ENCODE data around the gene DNASE2B. TPM values are rescaled to one million over a fixed set of nuclear protein-coding genes. Genes with fewer than 3 reads are reported as not detected.
A peak's percentile ranks its signal among the peaks of the same experiment; 100 is the strongest.

DNASE2B gene
- total and polyA plus RNA-seq, 2 experiments from 2014 or later, result not detected

- H3K36me3 ChIP-seq, result no peaks in the 10 kb centered on the region
- no peaks in the 10 kb centered on the region for H3K4me1 ChIP-seq (ENCODE audit: low read depth)
- no peak for DNase-seq (ENCODE audit: low read depth in 1 of 2, low spot score in 1 of 2)
- H3K27ac ChIP-seq, result no peak overlapping the region
- TF ChIP-seq, protein P1, sequence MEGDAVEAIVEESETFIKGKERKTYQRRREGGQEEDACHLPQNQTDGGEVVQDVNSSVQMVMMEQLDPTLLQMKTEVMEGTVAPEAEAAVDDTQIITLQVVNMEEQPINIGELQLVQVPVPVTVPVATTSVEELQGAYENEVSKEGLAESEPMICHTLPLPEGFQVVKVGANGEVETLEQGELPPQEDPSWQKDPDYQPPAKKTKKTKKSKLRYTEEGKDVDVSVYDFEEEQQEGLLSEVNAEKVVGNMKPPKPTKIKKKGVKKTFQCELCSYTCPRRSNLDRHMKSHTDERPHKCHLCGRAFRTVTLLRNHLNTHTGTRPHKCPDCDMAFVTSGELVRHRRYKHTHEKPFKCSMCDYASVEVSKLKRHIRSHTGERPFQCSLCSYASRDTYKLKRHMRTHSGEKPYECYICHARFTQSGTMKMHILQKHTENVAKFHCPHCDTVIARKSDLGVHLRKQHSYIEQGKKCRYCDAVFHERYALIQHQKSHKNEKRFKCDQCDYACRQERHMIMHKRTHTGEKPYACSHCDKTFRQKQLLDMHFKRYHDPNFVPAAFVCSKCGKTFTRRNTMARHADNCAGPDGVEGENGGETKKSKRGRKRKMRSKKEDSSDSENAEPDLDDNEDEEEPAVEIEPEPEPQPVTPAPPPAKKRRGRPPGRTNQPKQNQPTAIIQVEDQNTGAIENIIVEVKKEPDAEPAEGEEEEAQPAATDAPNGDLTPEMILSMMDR (IDR thresholded peaks at IDR 0.05; ENCODE audit: low read depth, low read length), result no peak
- no peak overlapping the region for H3K4me3 ChIP-seq
- H3K9me3 ChIP-seq (ENCODE audit: low read depth), result no peaks in the 10 kb centered on the region
- no peaks in the 10 kb centered on the region for H3K27me3 ChIP-seq
Observed at GRCh38 chr1:84363019-84363418, 35.3 kb upstream of the DNASE2B start.

DNA sequence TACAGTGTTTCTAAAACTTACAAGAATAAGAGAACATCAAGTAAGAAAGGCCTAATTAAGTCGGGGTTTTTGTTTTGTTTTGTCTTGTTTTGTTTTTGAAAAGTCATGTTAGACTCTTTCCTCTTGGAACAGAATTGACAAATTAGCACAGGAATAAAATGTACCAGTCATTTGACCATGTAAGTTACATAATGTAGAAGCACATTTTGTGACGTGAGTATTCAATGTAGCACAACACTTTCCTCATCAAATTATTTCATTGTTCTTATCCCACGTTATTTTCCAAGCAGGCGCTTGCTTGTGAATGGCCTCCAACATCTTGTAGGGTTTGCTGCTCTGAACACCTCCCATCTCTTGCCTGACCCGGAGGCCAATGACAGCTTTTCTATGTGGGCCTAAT, 34.7 kb upstream of the DNASE2B start:
- no peaks in the 10 kb centered on the region for H3K4me1 ChIP-seq (ENCODE audit: low read depth)
- H3K27ac ChIP-seq, result no peak overlapping the region
- TF ChIP-seq, protein P1 (IDR thresholded peaks at IDR 0.05; ENCODE audit: low read depth, low read length), result no peak
- no peaks in the 10 kb centered on the region for H3K27me3 ChIP-seq
- no peak for DNase-seq (ENCODE audit: low read depth in 1 of 2, low spot score in 1 of 2)
- no peak overlapping the region for H3K4me3 ChIP-seq
- H3K9me3 ChIP-seq (ENCODE audit: low read depth), result no peaks in the 10 kb centered on the region
- no peaks in the 10 kb centered on the region for H3K36me3 ChIP-seq

DNA sequence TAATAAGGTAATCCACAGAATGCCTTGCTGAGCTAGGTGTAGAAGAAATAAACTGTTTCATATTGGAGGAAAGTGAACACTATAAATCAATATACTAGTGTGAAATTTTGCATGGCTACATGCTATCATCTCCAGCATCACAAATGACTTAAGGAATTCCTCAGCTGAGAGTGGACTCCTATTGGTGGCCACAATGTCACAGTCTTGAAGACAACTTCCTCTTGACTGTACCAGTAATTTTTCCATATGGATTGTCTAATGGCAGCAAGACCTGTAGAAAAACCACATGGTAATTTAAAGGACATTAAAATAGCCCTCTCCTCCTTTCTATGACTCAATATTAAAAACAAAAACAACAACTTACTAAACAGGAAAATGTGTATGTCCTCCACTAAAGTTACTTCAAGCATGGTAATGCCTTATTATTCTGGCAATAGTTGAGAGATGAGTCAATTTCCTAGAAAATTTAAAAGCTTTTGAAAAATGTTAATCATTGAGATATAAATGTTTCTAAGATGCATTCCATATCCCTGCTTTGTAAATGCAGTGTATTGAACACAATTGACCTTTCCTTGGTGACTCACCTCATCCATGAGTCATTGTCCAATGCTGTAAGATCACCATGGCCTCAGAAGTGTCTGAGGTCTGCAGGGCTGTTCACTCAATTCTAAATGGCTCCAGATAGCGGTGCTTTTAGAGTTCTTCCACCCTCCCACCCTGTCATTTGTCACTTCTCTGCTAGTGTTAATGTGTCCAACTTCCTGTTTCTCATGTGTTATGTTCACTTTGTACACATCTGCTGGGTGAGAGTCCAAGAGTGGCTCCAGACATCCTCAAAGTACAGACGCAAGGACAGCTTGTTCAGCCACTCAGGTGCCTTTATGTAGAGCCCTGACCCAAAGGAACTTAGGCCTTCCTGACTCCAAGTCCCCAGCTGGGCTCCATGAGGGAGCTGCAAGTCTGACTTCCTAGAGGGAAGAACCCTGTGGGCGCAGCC, 32.8 kb upstream of the DNASE2B start:
- H3K27me3 ChIP-seq, result no peaks in the 10 kb centered on the region
- no peaks in the 10 kb centered on the region for H3K9me3 ChIP-seq (ENCODE audit: low read depth)
- peak in 1 of 2 donors; percentile 92 for DNase-seq (ENCODE audit: low read depth in 1 of 2, low spot score in 1 of 2)
- H3K36me3 ChIP-seq, result no peaks in the 10 kb centered on the region
- no peak overlapping the region for H3K4me3 ChIP-seq
- TF ChIP-seq, protein P1 (IDR thresholded peaks at IDR 0.05; ENCODE audit: low read depth, low read length), result no peak
- H3K27ac ChIP-seq, result no peak overlapping the region
- H3K4me1 ChIP-seq (ENCODE audit: low read depth), result no peaks in the 10 kb centered on the region

DNA sequence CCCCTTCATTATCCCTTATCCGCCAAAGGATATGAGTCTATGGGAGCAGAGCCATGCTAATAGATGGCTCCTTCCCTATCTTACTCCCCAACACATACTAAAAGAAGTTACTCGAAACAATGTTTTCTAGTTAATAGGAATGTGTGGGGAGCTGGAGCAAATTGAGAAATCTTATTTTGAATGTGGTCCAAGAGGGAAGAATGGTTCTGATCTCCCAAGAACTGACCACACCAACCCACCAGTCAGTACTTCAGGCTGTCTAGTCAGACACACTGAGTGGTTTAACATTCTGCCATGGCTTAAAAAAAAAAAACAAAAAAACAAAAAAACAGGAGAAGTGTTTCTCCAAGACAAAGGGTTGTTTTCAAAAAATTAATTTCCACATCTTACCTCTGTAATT, 31.5 kb upstream of the DNASE2B start:
- Histone ChIP-seq H3K4me3 (no peak overlapping the region), H3K27ac (no peak overlapping the region), H3K9me3 (ENCODE audit: low read depth) (no peaks in the 10 kb centered on the region), H3K36me3 (no peaks in the 10 kb centered on the region), H3K4me1 (ENCODE audit: low read depth) (no peaks in the 10 kb centered on the region), H3K27me3 (no peaks in the 10 kb centered on the region)
- TF ChIP-seq, protein P1 (IDR thresholded peaks at IDR 0.05; ENCODE audit: low read depth, low read length), result no peak
- DNase-seq (ENCODE audit: low read depth in 1 of 2, low spot score in 1 of 2), result peak in 1 of 2 donors; percentile 93

DNA sequence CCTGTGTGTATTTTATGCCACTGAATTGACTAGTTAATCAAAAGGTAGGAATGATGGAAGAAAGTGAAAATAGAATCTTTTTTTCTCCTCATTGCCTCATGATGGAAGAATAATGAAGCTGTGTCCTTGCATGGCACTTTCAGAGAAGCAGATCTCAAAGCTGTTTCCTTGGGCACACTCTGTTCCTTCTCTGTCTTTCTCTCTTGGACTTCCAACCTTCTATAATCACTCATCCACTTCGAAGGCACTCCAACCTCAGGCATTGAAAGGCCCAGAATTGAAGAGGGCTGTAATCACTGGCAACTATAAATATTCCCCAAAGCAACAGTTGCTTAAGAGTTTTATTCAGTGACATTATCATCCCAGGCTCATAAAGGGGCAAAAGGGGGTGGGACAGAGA, 31.1 kb upstream of the DNASE2B start:
- no peaks in the 10 kb centered on the region for H3K9me3 ChIP-seq (ENCODE audit: low read depth)
- TF ChIP-seq, protein P1 (IDR thresholded peaks at IDR 0.05; ENCODE audit: low read depth, low read length), result no peak
- no peaks in the 10 kb centered on the region for H3K36me3 ChIP-seq
- no peaks in the 10 kb centered on the region for H3K27me3 ChIP-seq
- no peak overlapping the region for H3K4me3 ChIP-seq
- no peak overlapping the region for H3K27ac ChIP-seq
- DNase-seq (ENCODE audit: low read depth in 1 of 2, low spot score in 1 of 2), result no peak
- no peaks in the 10 kb centered on the region for H3K4me1 ChIP-seq (ENCODE audit: low read depth)
